Right lobe of liver (tissue), 4 donors: ENCODE measurements around the gene CC2D2A.

Experiments
- CTCF ChIP-seq, 4 donors: fragments of 200-600 bp in 3 of 4; fragments of 450-650 bp in 1 of 4; IDR thresholded peaks; one replicate each; pipeline versions ENCODE4 v1.5.1 to v1.8.0; 2016 to 2022; ENCODE audit warnings: antibody characterized with exemption in 4 of 4, mild to moderate bottlenecking in 2 of 4
- POLR2A ChIP-seq: fragments of 450-650 bp; IDR thresholded peaks from one replicate; pipeline ENCODE4 v1.6.1; 2017; ENCODE audit warnings: antibody characterized with exemption, mild to moderate bottlenecking
- donor health status: DM: no; HTN: no; CAD: no.
- donor health status: DM: no; HTN: no; CAD: no.
- donor health status: DM: no; HTN: yes; CAD: no.

GRCh38 chr4:15510961-15511360 lies 41.3 kb downstream of the CC2D2A start:
- TF ChIP-seq POLR2A (no peak), CTCF (IDR thresholded peaks at IDR 0.05) (no peak)
